A549 (cell line): ENCODE results near the gene GINM1. TPM values are rescaled to one million over a fixed set of nuclear protein-coding genes. Genes with fewer than 3 reads are reported as not detected.
A peak's percentile ranks its signal among the peaks of the same experiment; 100 is the strongest.

Experiments
- ATAC-seq, 2 experiments: fragments of 200-7000 bp in 1 of 2; fragments of >200 bp in 1 of 2; cut with Nextera tagmentation in 1 of 2; cut with Tn5 transposase in 1 of 2; 3 replicates each; pipeline versions ENCODE4 v1.8.0 to v1.9.1; 2018 to 2020; ENCODE audit warnings: mild to moderate bottlenecking in 1 of 2, moderate library complexity in 1 of 2
- CTCF ChIA-PET: fragments of 300-600 bp; sonication (Branson Sonifier 250); formaldehyde crosslinking; extraction: SDS; loops from one replicate; lab custom pipeline; 2021; ENCODE audit warnings: antibody characterized with exemption, inconsistent platforms; lab: Yijun Ruan, JAX
- POLR2A ChIA-PET: fragments of 350-600 bp; formaldehyde crosslinking; extraction: SDS; loops from one replicate; lab custom pipeline; 2021; ENCODE audit warnings: antibody characterized with exemption, inconsistent platforms; lab: Yijun Ruan, JAX
- DNase-seq, 2 experiments: peaks; one replicate each; pipeline versions ENCODE4 v3.0.0 to v3.0.0-alpha.2; 2011 to 2016; ENCODE audit warnings: low read depth in 1 of 2, low spot score in 1 of 2
- FAIRE-seq: peaks from 2 replicates; lab custom pipeline; 2011; peaks lifted over from hg19 to GRCh38; lab: Jason Lieb, UNC
- H3K27ac ChIP-seq, 2 experiments: fragments of >200 bp; sonication (Bioruptor Twin); formaldehyde crosslinking; 3 replicates each; pipeline ENCODE4 v1.5.1; 2016 to 2017
- H3K4me1 ChIP-seq: fragments of >200 bp; sonication (Bioruptor Twin); formaldehyde crosslinking; 3 replicates; pipeline ENCODE4 v1.6.1; 2016
- H3K4me2 ChIP-seq: fragments of >200 bp; sonication (Bioruptor Twin); formaldehyde crosslinking; 3 replicates; pipeline ENCODE4 v1.6.1; 2016
- H3K4me3 ChIP-seq: fragments of >200 bp; sonication (Bioruptor Twin); formaldehyde crosslinking; 3 replicates; pipeline ENCODE4 v1.5.1; 2016
- H3K9me3 ChIP-seq: fragments of >200 bp; sonication (Bioruptor Twin); formaldehyde crosslinking; 3 replicates; pipeline ENCODE4 v1.6.1; 2016
- BCL3 ChIP-seq: fragments of >200 bp; sonication (Bioruptor Twin); formaldehyde crosslinking; IDR thresholded peaks from 3 replicates; pipeline ENCODE4 v1.6.1; 2016
- BHLHE40 ChIP-seq: IDR thresholded peaks from 2 replicates; pipeline ENCODE4 v1.6.1; 2012; ENCODE audit warnings: low read depth, low read length, inconsistent platforms
- CBX2 ChIP-seq: fragments of 200-600 bp; sonication (generic); IDR thresholded peaks from 2 replicates; pipeline ENCODE4 v1.6.1; 2016; ENCODE audit warnings: low read depth, mild to moderate bottlenecking, borderline replicate concordance
- CTCF ChIP-seq: fragments of >200 bp; sonication (Bioruptor Twin); formaldehyde crosslinking; IDR thresholded peaks from 3 replicates; pipeline ENCODE4 v1.5.1; 2016
- EP300 ChIP-seq, 2 experiments: fragments of >200 bp; sonication (Bioruptor Twin); formaldehyde crosslinking; IDR thresholded peaks; 2 replicates in 1 of 2; 3 replicates in 1 of 2; pipeline ENCODE4 v1.6.1; 2016 to 2017
- FOSB ChIP-seq: fragments of 250-450 bp; sonication (Bioruptor Pico); IDR thresholded peaks from 2 replicates; pipeline ENCODE4 v1.5.0; 2020; ENCODE audit warnings: mild to moderate bottlenecking, moderate library complexity
- HOXB13 ChIP-seq: fragments of 250-450 bp; sonication (Bioruptor Pico); IDR thresholded peaks from 2 replicates; pipeline ENCODE4 v1.5.0; 2020; ENCODE audit warnings: low read depth, mild to moderate bottlenecking, moderate library complexity
- NR3C1 ChIP-seq: fragments of >200 bp; sonication (Bioruptor Twin); formaldehyde crosslinking; IDR thresholded peaks from 3 replicates; pipeline ENCODE4 v1.6.1; 2017
- PBX3 ChIP-seq: IDR thresholded peaks from 2 replicates; pipeline ENCODE4 v1.6.1; 2012
- PHF8 ChIP-seq: fragments of 200-600 bp; sonication (generic); IDR thresholded peaks from 2 replicates; pipeline ENCODE4 v1.6.1; 2016; ENCODE audit warnings: low read depth, mild to moderate bottlenecking, antibody characterized with exemption, moderate library complexity, borderline replicate concordance
- USF2 ChIP-seq: fragments of 450-650 bp; IDR thresholded peaks from 2 replicates; pipeline ENCODE4 v1.6.1; 2014; ENCODE audit warnings: antibody characterized with exemption
- ZSCAN20 ChIP-seq: fragments of 250-450 bp; sonication (Bioruptor Pico); IDR thresholded peaks from 2 replicates; pipeline ENCODE4 v1.8.0; 2022; ENCODE audit warnings: mild to moderate bottlenecking, moderate library complexity
- WGBS: methylation state at CpG from one replicate; pipeline ENCODE4 v1.1.6; 2017; ENCODE audit errors: missing lambda C conversion rate; 5-methylcytosine and 5-hydroxymethylcytosine counted together
- polyA plus RNA-seq, 4 experiments: library from polyadenylated mRNA; depleted of rRNA in 3 of 4; stranded (reverse); fragments of >200 nt; fragmentation: RNase III in 1 of 4; extraction: RNeasy Plus Mini Kit Qiagen cat#74134 plus additional on column Dnase treatment in 1 of 4; gene quantifications; 2 replicates in 3 of 4; 3 replicates in 1 of 4; pipeline ENCODE4 v1.2.3, GENCODE V29; 2011 to 2017

Gene GINM1
- polyA plus RNA-seq, 2 of the 4 experiments (the other 2 are of a cell fraction) = 24.2 to 34.9 TPM

GRCh38 chr6:149615805-149616204 is 49.6 kb downstream of the GINM1 start:
- no peak for FAIRE-seq
- Histone ChIP-seq H3K4me3 (no peak overlapping the region), H3K4me1 (no peaks in the 10 kb centered on the region), H3K9me3 (no peaks in the 10 kb centered on the region), H3K4me2 (no peak overlapping the region), H3K27ac (no peak overlapping the region)
- DNase-seq = no peak
- TF ChIP-seq CTCF = no peak
- TF ChIP-seq CBX2 = no peak
- TF ChIP-seq USF2 = no peak
- TF ChIP-seq ZSCAN20 (CRISPR knock-in tag) = no peak
- no peak for TF ChIP-seq BCL3
- ChIA-PET CTCF (no interaction called here), POLR2A (no interaction called here)
- 89% methylated on average over 5 of the region's 5 CpGs for WGBS
- no peak for ATAC-seq

GRCh38 chr6:149627672-149628071 is 61.5 kb downstream of the GINM1 start:
- ATAC-seq (no peak), DNase-seq (no peak), FAIRE-seq (no peak)
- CTCF ChIA-PET = interaction anchor here (1.5 kb wide), 1 partner anchor 9 kb away, joined by 3 read pairs; no protein-coding TSS in a partner anchor
- H3K4me3 ChIP-seq = no peak overlapping the region
- H3K4me1 ChIP-seq = 0 out of 3 replicates have a peak, but pooled peaks cover 3% of the 10 kb centered on the region
- H3K9me3 ChIP-seq = no peaks in the 10 kb centered on the region
- POLR2A ChIA-PET = interaction anchor here (0.6 kb wide), 1 partner anchor 32 kb away, joined by 3 read pairs; no protein-coding TSS in a partner anchor
- TF ChIP-seq HOXB13 (CRISPR knock-in tag) (no peak), BHLHE40 (no peak)
- H3K4me2 ChIP-seq = no peak overlapping the region
- no peak overlapping the region for H3K27ac ChIP-seq

- no peak overlapping the region for H3K4me2 ChIP-seq
- POLR2A ChIA-PET = no interaction called here
- FAIRE-seq = no peak
Observed at GRCh38 chr6:149628875-149629510, 62.8 kb downstream of the GINM1 start.

More at GRCh38 chr6:149628875-149629510, 62.8 kb downstream of the GINM1 start:
- WGBS = 96% methylated on average over 4 of the region's 4 CpGs
- no peak overlapping the region for H3K4me3 ChIP-seq
- H3K27ac ChIP-seq = no peak overlapping the region
- TF ChIP-seq PHF8 (no peak), PBX3 (no peak), NR3C1 (no peak), EP300 (IDR thresholded peaks at IDR 0.05) (no peak), FOSB (CRISPR knock-in tag) (no peak), CTCF (no peak)
- ATAC-seq (peak in 1 of 2 experiments; percentile 62; a peak in 1 of 6 replicates), DNase-seq (no peak)
- 0 out of 3 replicates have a peak, but pooled peaks cover 3% of the 10 kb centered on the region for H3K4me1 ChIP-seq
- CTCF ChIA-PET = interaction anchor here (1.5 kb wide), 1 partner anchor 7 kb away, joined by 3 read pairs; no protein-coding TSS in a partner anchor
- no peaks in the 10 kb centered on the region for H3K9me3 ChIP-seq
